Central memory CD8-positive, alpha-beta T cell (primary cell): ENCODE data around the gene VPS45.

Experiments
- ATAC-seq: fragments of 150-1000 bp; cut with Tn5 transposase; replicated peaks from 2 replicates; pipeline ENCODE4 v1.10.0; 2022; ENCODE audit warnings: mild to moderate bottlenecking, moderate FRiP score, moderate number of reproducible peaks; ENCODE audit not compliant: poor library complexity, severe bottlenecking; ENCODE audit errors: extremely low read depth
- DNase-seq, 2 donors: peaks; one replicate each; pipeline ENCODE4 v3.0.0; 2021; ENCODE audit warnings: low spot score in 2 of 2
- H3K27ac Mint-ChIP-seq: one replicate; pipeline ENCODE4 v1.8.0; 2022; ENCODE audit warnings: low read depth, mild to moderate bottlenecking, moderate library complexity, mixed read lengths
- H3K27me3 Mint-ChIP-seq: one replicate; pipeline ENCODE4 v1.8.0; 2022; ENCODE audit warnings: mixed read lengths
- H3K36me3 Mint-ChIP-seq: one replicate; pipeline ENCODE4 v1.8.0; 2022; ENCODE audit warnings: mild to moderate bottlenecking, moderate library complexity, mixed read lengths; ENCODE audit not compliant: insufficient read depth
- H3K4me1 Mint-ChIP-seq: one replicate; pipeline ENCODE4 v1.8.0; 2022; ENCODE audit warnings: mixed read lengths
- H3K4me3 Mint-ChIP-seq: one replicate; pipeline ENCODE4 v1.8.0; 2022; ENCODE audit warnings: mild to moderate bottlenecking, moderate library complexity, mixed read lengths
- H3K9me3 Mint-ChIP-seq: one replicate; pipeline ENCODE4 v1.8.0; 2022; ENCODE audit warnings: mixed read lengths

The VPS45 gene

DNA sequence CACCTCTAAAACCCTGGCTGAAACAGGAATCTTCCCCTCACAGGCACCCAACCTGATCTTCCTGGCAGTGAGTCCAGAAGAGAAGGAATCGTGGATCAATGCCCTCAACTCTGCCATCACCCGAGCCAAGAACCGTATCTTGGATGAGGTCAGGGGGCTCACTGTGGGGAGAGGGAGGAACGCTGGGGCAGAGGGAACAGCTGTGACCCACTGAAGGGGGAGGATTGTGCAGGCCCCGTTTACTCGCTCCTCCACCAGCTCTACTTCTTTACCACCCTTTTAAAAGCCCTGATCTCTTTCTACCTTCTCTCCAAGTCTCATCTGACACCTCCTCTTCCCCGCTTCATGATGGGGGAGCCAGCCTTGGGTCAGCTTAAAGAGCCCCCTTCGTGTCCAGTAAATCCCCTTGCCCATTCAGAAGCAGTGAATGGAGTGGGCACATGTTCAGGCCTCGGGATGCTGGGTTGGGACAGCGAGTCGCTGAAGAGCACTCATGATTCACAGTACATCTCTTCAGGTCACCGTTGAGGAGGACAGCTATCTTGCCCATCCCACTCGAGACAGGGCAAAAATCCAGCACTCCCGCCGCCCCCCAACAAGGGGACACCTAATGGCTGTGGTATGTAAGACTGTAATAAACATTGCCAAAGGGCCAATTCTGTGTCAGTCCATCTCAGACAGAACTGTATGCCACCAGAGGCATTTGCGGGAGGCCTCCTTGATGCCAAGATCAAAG lies 89.5 kb downstream of the VPS45 start:
- H3K27ac Mint-ChIP-seq = no peak overlapping the region
- peaks cover 53% of the 10 kb centered on the region for H3K4me1 Mint-ChIP-seq
- no peak overlapping the region for H3K4me3 Mint-ChIP-seq
- no peaks in the 10 kb centered on the region for H3K27me3 Mint-ChIP-seq
- H3K36me3 Mint-ChIP-seq = peaks cover 47% of the 10 kb centered on the region
- H3K9me3 Mint-ChIP-seq = no peaks in the 10 kb centered on the region
- DNase-seq = no peak
- no peak for ATAC-seq

DNA sequence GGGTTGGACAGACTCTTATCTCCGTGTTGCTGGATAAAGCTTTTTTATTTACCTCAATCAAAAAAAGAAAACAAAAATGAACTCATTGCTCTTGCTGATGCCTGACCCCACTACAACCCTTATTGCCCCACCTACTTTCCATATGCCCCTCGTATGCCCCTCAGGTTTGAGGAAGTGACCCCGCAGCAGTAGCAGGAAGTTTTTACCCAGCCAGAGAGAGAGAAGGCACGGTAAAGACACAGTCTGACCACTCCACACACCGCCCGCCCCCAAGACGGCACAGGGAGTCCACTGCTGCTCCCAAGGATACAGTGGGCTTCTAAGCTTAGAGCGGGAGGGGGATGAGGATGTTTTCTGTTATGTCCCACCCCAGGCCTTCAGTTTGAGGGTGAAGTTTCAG lies 92.0 kb downstream of the VPS45 start:
- Mint-ChIP-seq H3K27me3 (no peaks in the 10 kb centered on the region), H3K9me3 (no peaks in the 10 kb centered on the region), H3K4me1 (peaks cover 39% of the 10 kb centered on the region), H3K27ac (peak overlapping the region; percentile 26), H3K4me3 (no peak overlapping the region), H3K36me3 (peaks cover 34% of the 10 kb centered on the region)
- ATAC-seq (no peak), DNase-seq (no peak)

DNA sequence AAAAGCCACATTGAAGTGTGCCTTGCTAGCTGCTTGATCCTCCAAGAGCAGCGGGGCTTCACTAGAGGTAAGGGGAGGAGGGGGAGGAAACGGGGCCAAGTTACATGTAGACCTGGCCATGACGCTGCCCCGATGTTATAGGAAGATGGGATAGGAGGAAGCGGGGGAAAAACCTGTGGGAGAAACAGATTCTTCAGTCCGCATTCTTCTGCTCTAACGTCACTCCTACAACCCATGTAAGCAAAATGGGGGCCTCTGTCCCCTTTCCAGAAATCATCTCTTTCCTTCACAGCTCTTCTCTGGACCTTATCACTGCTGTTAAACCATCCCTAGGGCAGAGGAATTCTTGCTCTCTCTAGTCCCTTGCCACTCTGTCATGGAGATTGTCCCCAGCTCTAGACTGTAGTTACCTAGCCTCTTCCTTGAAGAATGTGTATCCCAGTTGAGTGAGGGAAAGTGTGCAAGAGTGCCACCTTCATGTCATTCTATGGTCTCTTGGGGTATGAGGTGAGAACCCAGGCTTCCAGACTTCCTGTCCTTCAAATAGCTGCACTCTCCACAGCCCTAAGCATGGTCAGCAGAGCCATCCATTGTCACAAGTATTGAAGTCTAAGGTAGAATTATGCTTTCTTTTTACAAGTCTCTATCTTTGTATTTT lies 93.5 kb downstream of the VPS45 start:
- ATAC-seq (no peak), DNase-seq (no peak)
- Mint-ChIP-seq H3K4me3 (no peak overlapping the region), H3K9me3 (no peaks in the 10 kb centered on the region), H3K36me3 (peaks cover 24% of the 10 kb centered on the region), H3K27ac (peak overlapping the region; percentile 26), H3K27me3 (no peaks in the 10 kb centered on the region), H3K4me1 (peaks cover 32% of the 10 kb centered on the region)

DNA sequence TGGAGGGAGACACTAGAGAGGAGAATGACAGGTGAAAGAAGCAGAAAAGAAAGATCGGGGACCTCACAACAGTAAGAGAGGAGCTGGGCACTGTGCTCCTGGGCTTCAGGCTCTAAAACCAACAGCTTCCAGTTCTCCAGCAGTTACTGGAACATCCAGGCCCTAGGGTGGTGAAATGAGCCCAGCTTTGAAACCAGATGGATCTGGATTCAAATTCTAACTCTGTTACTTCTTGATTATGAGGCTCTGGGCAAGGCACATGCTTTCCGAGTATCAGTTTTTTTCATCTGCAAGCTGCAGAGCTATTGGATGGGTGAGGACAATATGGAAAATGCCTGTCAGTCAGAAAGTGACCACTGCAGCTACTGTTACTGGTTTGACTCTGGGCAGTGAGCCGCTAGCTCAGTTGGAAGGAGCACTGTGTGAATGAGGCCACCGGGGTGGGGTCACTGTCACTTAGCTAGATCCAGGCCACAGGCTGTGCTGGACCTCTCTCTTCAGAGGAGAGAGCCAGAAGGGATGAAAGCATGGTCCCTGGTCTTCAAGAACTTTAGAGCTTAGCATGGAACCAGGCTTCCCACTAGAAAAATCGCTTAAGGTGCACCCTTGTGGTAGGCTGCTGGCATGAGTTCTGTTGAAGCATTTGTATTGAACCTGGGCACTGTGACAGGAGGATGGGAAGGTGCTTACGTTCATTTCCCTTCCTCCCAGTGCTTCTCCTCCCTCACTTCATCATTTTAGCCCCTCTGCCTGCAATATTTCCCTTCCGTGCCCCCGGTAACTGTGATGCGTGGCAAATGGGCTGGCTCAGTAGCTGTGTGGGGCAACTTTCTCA lies 94.4 kb downstream of the VPS45 start:
- DNase-seq (no peak), ATAC-seq (no peak)
- Mint-ChIP-seq H3K27ac (peak overlapping the region; percentile 26), H3K27me3 (no peaks in the 10 kb centered on the region), H3K4me1 (peaks cover 27% of the 10 kb centered on the region), H3K4me3 (no peak overlapping the region), H3K36me3 (peaks cover 15% of the 10 kb centered on the region), H3K9me3 (no peaks in the 10 kb centered on the region)

DNA sequence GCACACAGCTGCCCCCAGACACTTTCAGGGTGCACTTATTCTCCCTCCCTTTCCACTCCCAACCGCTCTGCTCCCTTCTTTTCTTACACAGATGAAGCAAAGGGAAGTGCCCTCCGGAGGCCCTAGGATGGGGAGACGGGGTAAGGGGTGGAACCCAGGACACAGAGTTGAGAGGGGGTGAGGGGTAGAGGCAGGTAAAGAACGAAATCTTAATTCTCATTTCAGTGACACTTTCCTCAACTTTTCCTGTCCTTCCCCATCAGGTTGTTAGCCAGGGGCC lies 94.9 kb downstream of the VPS45 start:
- Mint-ChIP-seq H3K36me3 (peaks cover 10% of the 10 kb centered on the region), H3K27ac (no peak overlapping the region), H3K27me3 (no peaks in the 10 kb centered on the region), H3K4me1 (peaks cover 27% of the 10 kb centered on the region), H3K9me3 (no peaks in the 10 kb centered on the region), H3K4me3 (no peak overlapping the region)
- no peak for ATAC-seq
- DNase-seq = no peak

DNA sequence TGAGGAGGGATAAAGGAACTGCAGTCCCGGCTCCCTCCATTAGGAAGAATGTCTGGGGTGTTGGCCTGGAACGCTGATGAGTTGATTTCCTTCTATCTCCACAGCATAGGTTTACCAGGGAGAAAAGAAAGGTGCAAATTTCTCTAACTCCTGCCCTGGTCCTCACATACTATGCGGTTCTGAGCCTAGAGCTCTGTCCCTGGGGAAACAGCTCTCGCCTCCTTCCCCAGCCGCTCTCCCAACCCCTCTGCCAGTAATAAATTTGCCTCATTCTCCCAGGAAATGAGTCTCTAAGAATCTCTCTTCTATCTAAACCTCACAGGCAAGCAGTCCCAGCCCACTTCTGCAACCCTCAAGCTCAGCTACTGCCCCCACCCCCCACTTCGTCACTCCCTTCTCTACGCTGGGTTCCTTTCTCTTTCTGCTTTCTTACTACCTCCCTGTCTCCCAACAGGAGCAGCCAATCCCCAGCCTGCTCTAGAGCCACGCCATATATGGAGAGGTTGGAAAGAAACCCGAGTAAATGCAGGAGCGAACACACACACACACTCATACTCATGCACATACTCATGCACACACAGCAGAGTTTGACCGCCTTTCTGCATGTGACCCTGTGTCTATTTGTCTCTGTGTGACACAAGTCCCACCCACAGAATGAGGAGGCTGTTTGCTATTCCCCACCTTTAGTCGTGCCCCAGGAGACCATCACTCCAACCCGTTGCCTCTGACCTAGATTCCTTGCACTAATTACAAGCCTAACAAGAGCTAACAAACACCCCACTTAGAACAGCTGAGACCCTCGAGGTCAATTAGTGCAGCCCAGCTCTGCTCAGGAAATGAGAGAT lies 95.5 kb downstream of the VPS45 start:
- peaks cover 23% of the 10 kb centered on the region for H3K4me1 Mint-ChIP-seq
- H3K4me3 Mint-ChIP-seq = no peak overlapping the region
- H3K27me3 Mint-ChIP-seq = no peaks in the 10 kb centered on the region
- no peaks in the 10 kb centered on the region for H3K9me3 Mint-ChIP-seq
- DNase-seq (no peak), ATAC-seq (no peak)
- H3K36me3 Mint-ChIP-seq = peaks cover 9% of the 10 kb centered on the region
- no peak overlapping the region for H3K27ac Mint-ChIP-seq

DNA sequence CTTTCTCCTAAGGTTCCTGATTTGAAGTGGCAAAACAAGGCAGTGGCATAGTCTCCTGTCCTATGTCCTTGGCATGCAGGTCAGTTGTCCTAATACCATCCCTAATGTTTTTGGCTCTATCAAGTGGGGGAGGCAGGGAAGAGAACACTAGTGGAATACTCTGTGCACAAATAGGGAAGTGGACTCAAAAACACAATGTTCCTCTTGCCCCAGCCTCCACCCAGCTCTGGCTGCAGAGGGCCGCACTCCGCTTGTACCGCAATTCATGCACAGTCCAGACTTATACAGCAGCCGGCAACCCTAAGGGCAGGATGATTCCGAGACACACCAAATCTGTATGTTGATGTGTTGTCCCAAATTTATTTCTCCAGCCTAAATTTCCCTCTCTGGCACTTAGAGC lies 96.6 kb downstream of the VPS45 start:
- no peaks in the 10 kb centered on the region for H3K27me3 Mint-ChIP-seq
- H3K4me3 Mint-ChIP-seq = no peak overlapping the region
- ATAC-seq (no peak), DNase-seq (no peak)
- H3K9me3 Mint-ChIP-seq = no peaks in the 10 kb centered on the region
- no peak overlapping the region for H3K27ac Mint-ChIP-seq
- H3K4me1 Mint-ChIP-seq = peaks cover 20% of the 10 kb centered on the region
- peaks cover 6% of the 10 kb centered on the region for H3K36me3 Mint-ChIP-seq

DNA sequence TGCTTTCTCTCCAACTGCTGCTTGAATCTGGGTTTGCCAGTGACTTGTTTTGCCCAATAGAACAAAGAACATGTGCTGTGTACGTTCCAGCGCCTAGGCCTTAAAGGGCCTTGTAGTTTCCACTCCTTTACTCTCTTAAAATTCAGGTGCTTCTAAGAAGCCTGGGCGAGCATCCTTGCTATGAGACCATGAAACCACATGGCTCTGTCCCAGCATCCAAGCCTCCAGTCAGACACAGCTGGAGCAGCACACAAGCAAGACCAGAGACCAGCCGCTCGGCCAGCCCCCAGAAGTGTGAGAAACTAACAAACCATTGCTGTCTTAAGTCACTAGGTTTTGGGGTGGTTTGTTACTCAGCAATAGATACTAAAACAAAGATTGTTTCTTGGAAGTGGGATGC lies 97.2 kb downstream of the VPS45 start:
- H3K36me3 Mint-ChIP-seq = peaks cover 3% of the 10 kb centered on the region
- no peak overlapping the region for H3K27ac Mint-ChIP-seq
- H3K4me1 Mint-ChIP-seq = peaks cover 20% of the 10 kb centered on the region
- H3K4me3 Mint-ChIP-seq = no peak overlapping the region
- no peak for ATAC-seq
- H3K27me3 Mint-ChIP-seq = no peaks in the 10 kb centered on the region
- DNase-seq = no peak
- no peaks in the 10 kb centered on the region for H3K9me3 Mint-ChIP-seq

DNA sequence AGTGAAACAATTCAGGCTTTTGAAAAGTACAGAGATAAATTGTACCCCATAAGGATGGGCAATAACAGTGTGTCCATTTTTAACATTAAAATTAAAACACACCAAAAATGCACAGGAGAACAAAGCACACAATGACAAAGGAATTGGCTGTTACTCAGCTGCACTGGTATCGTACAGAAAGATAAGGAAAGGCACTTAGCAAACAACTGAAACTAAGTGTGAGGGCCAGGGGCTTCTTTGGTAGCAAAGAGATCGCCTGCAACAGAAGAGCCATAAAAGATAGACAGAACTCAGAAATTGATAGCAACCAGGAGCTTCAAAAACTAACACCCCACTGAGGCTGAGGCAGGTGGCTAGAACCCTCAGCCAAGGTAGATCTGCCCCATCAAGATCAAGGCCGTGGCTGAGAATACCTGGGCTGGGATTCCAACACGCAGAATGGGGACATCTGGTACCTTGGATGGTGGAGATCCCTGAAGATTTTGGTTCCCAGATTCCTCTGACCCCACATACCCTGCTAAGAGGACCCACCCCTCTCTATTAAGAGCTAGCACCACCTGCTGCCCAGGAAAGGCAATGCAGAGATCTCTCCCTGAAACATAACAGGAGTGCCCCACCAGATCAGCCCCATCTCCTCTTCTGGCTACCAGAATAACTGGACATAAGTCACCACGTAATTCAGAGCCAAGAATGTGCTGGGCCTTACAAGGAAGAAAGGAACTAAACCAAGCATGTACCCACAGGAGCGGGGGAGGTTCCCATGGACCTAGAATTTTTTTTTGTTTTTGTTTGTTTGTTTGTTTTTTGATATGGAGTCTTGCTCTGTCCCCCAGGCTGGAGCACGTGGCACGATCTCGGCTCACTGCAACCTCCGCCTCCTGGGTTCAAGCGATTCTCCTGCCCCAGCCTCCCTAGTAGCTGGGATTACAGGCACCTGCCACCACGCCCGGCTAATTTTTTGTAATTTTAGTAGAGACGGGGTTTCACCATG lies 98.3 kb downstream of the VPS45 start:
- H3K27ac Mint-ChIP-seq = no peak overlapping the region
- H3K9me3 Mint-ChIP-seq = no peaks in the 10 kb centered on the region
- DNase-seq (no peak), ATAC-seq (no peak)
- no peaks in the 10 kb centered on the region for H3K27me3 Mint-ChIP-seq
- H3K4me1 Mint-ChIP-seq = peaks cover 10% of the 10 kb centered on the region
- no peak overlapping the region for H3K4me3 Mint-ChIP-seq
- H3K36me3 Mint-ChIP-seq = peaks cover 4% of the 10 kb centered on the region

DNA sequence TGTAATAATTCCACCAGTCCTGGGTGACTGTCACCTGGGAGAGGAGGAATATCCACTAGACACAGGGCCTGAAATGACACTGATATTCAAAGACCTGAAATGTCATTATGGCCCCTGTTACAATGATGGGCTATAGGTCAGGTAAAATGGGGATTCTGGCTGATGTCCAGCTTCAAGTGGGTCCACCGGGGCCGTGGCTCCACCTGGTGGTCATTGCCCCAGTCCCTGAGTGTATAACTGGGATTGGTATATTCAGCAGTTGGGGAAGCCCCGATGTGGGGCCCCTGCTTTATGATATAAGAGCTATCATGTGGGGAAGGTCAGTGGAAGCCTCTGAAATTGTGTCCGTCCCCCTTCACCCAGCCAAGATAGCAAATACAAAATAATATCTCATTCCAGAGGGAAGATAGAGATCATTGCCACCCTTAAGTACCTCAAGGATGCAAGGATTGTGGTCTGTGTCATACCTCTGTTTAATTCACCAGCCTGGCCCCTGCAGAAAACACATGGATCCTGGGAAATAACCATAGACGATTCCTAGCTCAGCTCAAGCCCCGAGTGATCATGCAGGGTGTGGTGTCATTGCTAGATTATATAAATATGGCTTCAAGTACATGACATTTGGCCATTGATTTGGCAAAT lies 101.5 kb downstream of the VPS45 start:
- peaks cover 4% of the 10 kb centered on the region for H3K36me3 Mint-ChIP-seq
- no peaks in the 10 kb centered on the region for H3K27me3 Mint-ChIP-seq
- no peaks in the 10 kb centered on the region for H3K4me1 Mint-ChIP-seq
- ATAC-seq = no peak
- H3K4me3 Mint-ChIP-seq = no peak overlapping the region
- H3K27ac Mint-ChIP-seq = no peak overlapping the region
- no peaks in the 10 kb centered on the region for H3K9me3 Mint-ChIP-seq
- peak in 1 of 2 donors; percentile 38 for DNase-seq

DNA sequence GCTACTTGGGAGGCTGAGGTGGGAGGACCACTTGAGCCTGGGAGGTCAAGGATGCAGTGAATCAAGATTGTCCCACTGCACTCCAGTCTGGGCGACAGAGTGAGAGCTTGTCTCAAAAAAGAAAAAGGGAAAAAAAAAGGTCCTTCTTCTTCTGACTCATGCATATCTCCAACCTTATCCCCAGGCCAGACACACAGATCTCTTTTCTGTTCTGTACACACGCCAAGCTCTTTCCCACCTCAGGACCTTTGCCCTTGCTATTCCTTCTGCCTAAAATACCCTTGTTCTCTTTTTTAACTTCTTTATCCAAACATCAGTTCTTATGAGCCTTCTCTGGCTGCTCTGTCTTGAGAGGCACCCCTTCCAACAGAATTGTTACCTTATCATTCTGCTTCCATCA lies 104.2 kb downstream of the VPS45 start:
- H3K27me3 Mint-ChIP-seq = no peaks in the 10 kb centered on the region
- no peak overlapping the region for H3K27ac Mint-ChIP-seq
- no peak for ATAC-seq
- H3K4me3 Mint-ChIP-seq = no peak overlapping the region
- no peaks in the 10 kb centered on the region for H3K4me1 Mint-ChIP-seq
- no peaks in the 10 kb centered on the region for H3K9me3 Mint-ChIP-seq
- peaks cover 2% of the 10 kb centered on the region for H3K36me3 Mint-ChIP-seq
- DNase-seq = no peak
